ENCODE data around the gene DPF3.

- TF ChIP-seq ETV6 (CRISPR knock-in tag; IDR thresholded peaks at IDR 0.05) (no peak), STAT6 (CRISPR knock-in tag; conservative IDR thresholded peaks at IDR 0.05; ENCODE audit: low read depth) (no peak), USF1 (CRISPR knock-in tag; IDR thresholded peaks at IDR 0.05) (no peak), CTCF (IDR thresholded peaks at IDR 0.05) (no peak), CREM (CRISPR knock-in tag; IDR thresholded peaks at IDR 0.05) (no peak), ATF2 (CRISPR knock-in tag; IDR thresholded peaks at IDR 0.05; ENCODE audit: borderline replicate concordance, low read depth) (no peak), ESRRA (CRISPR knock-in tag; IDR thresholded peaks at IDR 0.05; ENCODE audit: borderline replicate concordance) (no peak), NR1H2 (CRISPR knock-in tag; IDR thresholded peaks at IDR 0.05) (no peak), USF2 (CRISPR knock-in tag; IDR thresholded peaks at IDR 0.05) (no peak), FOXK1 (CRISPR knock-in tag; IDR thresholded peaks at IDR 0.05) (no peak), KAT7 (CRISPR knock-in tag; IDR thresholded peaks at IDR 0.05; ENCODE audit: borderline replicate concordance) (no peak), MLX (CRISPR knock-in tag; IDR thresholded peaks at IDR 0.05) (no peak), ZNF121 (CRISPR knock-in tag; IDR thresholded peaks at IDR 0.05) (no peak)
These were observed 119.8 kb downstream of the DPF3 start for GRCh38 chr14:72774141-72774540.
